HG03457 (cell line): ENCODE results near the gene MORN5.

ENCODE experiments used
- ATAC-seq: cut with Tn5 transposase; IDR thresholded peaks from one replicate; pipeline ENCODE4 v1.9.1; 2021; ENCODE audit warnings: moderate number of reproducible peaks; ENCODE audit not compliant: unreplicated experiment

The MORN5 gene

GRCh38 chr9:122213589-122214413 lies 54.1 kb downstream of the MORN5 start:
- no peak for ATAC-seq

GRCh38 chr9:122214507-122214906 lies 54.8 kb downstream of the MORN5 start:
- ATAC-seq = no peak

GRCh38 chr9:122215663-122216062 lies 56.0 kb downstream of the MORN5 start:
- ATAC-seq = no peak

GRCh38 chr9:122216138-122216797 lies 56.6 kb downstream of the MORN5 start:
- no peak for ATAC-seq

GRCh38 chr9:122216798-122217418 lies 57.2 kb downstream of the MORN5 start:
- ATAC-seq = no peak

GRCh38 chr9:122217640-122218039 lies 57.9 kb downstream of the MORN5 start:
- no peak for ATAC-seq

GRCh38 chr9:122218071-122218934 lies 58.6 kb downstream of the MORN5 start:
- ATAC-seq = no peak

GRCh38 chr9:122218935-122219855 lies 59.5 kb downstream of the MORN5 start:
- ATAC-seq = no peak

- ATAC-seq = no peak
These were observed 60.4 kb downstream of the MORN5 start for GRCh38 chr9:122219856-122220672.

- ATAC-seq = no peak
These were observed 61.0 kb downstream of the MORN5 start for GRCh38 chr9:122220673-122221182.

- no peak for ATAC-seq
These were observed 61.6 kb downstream of the MORN5 start for GRCh38 chr9:122221183-122221811.

GRCh38 chr9:122222791-122223190 lies 63.1 kb downstream of the MORN5 start:
- ATAC-seq = no peak

- ATAC-seq = no peak
These were observed 63.7 kb downstream of the MORN5 start for GRCh38 chr9:122223435-122223834.

- no peak for ATAC-seq
These were observed 65.8 kb downstream of the MORN5 start for GRCh38 chr9:122225312-122226141.

- ATAC-seq = no peak
These were observed 66.5 kb downstream of the MORN5 start for GRCh38 chr9:122226142-122226757.

- no peak for ATAC-seq
These were observed 67.3 kb downstream of the MORN5 start for GRCh38 chr9:122226758-122227574.
